DMS53 treated with DMSO at 0.1 percent for 48 hours (cell line): ENCODE data around the gene PODNL1.
A peak's percentile ranks its signal among the peaks of the same experiment; 100 is the strongest.
"Not testable (repeated sequence)": the region's sequence is repeated elsewhere in the genome, so short reads cannot be mapped to it uniquely, and the experiment has no call there.

Source experiments
- DNase-seq: peaks from one replicate; lab custom pipeline; 2025; ENCODE audit not compliant: unreplicated experiment; lab: John Stamatoyannopoulos, UW

PODNL1 gene

GRCh38 chr19:13930402-13930801, 7.8 kb downstream of the PODNL1 start:
- no peak for DNase-seq

GRCh38 chr19:13929956-13930355, 8.3 kb downstream of the PODNL1 start:
- DNase-seq = no peak

- no peak for DNase-seq
Measured at GRCh38 chr19:13929340-13929739, 8.9 kb downstream of the PODNL1 start.

GRCh38 chr19:13926715-13927114, 11.5 kb downstream of the PODNL1 start:
- no peak for DNase-seq

- DNase-seq = no peak
Measured at GRCh38 chr19:13926010-13926409, 12.2 kb downstream of the PODNL1 start.

- no peak for DNase-seq
Measured at GRCh38 chr19:13923194-13923987, 14.8 kb downstream of the PODNL1 start.

GRCh38 chr19:13922118-13922517, 16.1 kb downstream of the PODNL1 start:
- DNase-seq = not testable (repeated sequence)

GRCh38 chr19:13920940-13921747, 17.1 kb downstream of the PODNL1 start:
- DNase-seq = no peak

- DNase-seq = no peak
Measured at GRCh38 chr19:13920524-13920923, 17.7 kb downstream of the PODNL1 start.

GRCh38 chr19:13918726-13919411, 19.3 kb downstream of the PODNL1 start:
- DNase-seq = no peak

GRCh38 chr19:13917888-13918406, 20.3 kb downstream of the PODNL1 start:
- no peak for DNase-seq

- no peak for DNase-seq
Measured at GRCh38 chr19:13914777-13915176, 23.4 kb downstream of the PODNL1 start.

GRCh38 chr19:13913352-13913751, 24.9 kb downstream of the PODNL1 start:
- DNase-seq = no peak

GRCh38 chr19:13909430-13909829, 28.8 kb downstream of the PODNL1 start:
- no peak for DNase-seq

- no peak for DNase-seq
Measured at GRCh38 chr19:13908674-13909073, 29.5 kb downstream of the PODNL1 start.

GRCh38 chr19:13906910-13907309, 31.3 kb downstream of the PODNL1 start:
- no peak for DNase-seq

GRCh38 chr19:13906521-13906904, 31.7 kb downstream of the PODNL1 start:
- DNase-seq = no peak

GRCh38 chr19:13905634-13906520, 32.3 kb downstream of the PODNL1 start, which contains the start of the genes BRME1 and CC2D1A:
Gene BRME1, minus strand, starts transcription at chr19:13906117. Its CDS starts 1,225 bp downstream, at chr19:13904892.
Gene CC2D1A, plus strand, starts transcription at chr19:13906201. Its CDS starts 241 bp downstream, at chr19:13906442.
- peak; percentile 71 for DNase-seq

GRCh38 chr19:13902993-13903555, 35.1 kb downstream of the PODNL1 start:
- no peak for DNase-seq
